CD4-positive, alpha-beta memory T cell (primary cell): ENCODE data around the gene BEAN1. TPM values are rescaled to one million over a fixed set of nuclear protein-coding genes. Genes with fewer than 3 reads are reported as not detected.

Source experiments
- CTCF ChIA-PET: fragments of 350-600 bp; sonication (Branson Sonifier 250); formaldehyde crosslinking; loops from one replicate; lab custom pipeline; 2021; ENCODE audit warnings: inconsistent platforms; ENCODE audit not compliant: partially characterized antibody; lab: Charles Lee
- POLR2A ChIA-PET: fragments of 350-600 bp; sonication (Branson Sonifier 250); formaldehyde crosslinking; loops from one replicate; lab custom pipeline; 2021; ENCODE audit not compliant: partially characterized antibody; lab: Charles Lee
- DNase-seq, 5 donors: peaks; one replicate each; pipeline versions ENCODE4 v3.0.0 to v3.0.0-alpha.2; 2020 to 2022; ENCODE audit warnings: mixed read lengths in 1 of 5
- H3K27ac ChIP-seq: one replicate; pipeline ENCODE4 v1.7.0; 2013; ENCODE audit warnings: low read depth, low read length
- H3K27me3 ChIP-seq: 2 replicates; pipeline ENCODE4 v1.7.0; 2013; ENCODE audit warnings: mild to moderate bottlenecking, low read length, moderate library complexity; ENCODE audit not compliant: insufficient read depth
- H3K36me3 ChIP-seq: 2 replicates; pipeline ENCODE4 v1.7.0; 2013; ENCODE audit warnings: mild to moderate bottlenecking, low read length, moderate library complexity; ENCODE audit not compliant: insufficient read depth
- H3K4me1 ChIP-seq: 2 replicates; pipeline ENCODE4 v1.7.0; 2013; ENCODE audit warnings: mild to moderate bottlenecking, low read length, moderate library complexity; ENCODE audit not compliant: insufficient read depth
- H3K4me3 ChIP-seq, 2 donors: one replicate each; pipeline ENCODE4 v1.7.0; 2013; ENCODE audit warnings: low read length in 2 of 2, mild to moderate bottlenecking in 1 of 2
- H3K9me3 ChIP-seq, 2 donors: one replicate each; pipeline ENCODE4 v1.7.0; 2013; ENCODE audit warnings: low read length in 2 of 2, control low read depth in 1 of 2; ENCODE audit not compliant: control insufficient read depth in 1 of 2
- H3K27ac Mint-ChIP-seq, 7 donors: one replicate each; pipeline ENCODE4 v1.8.0; 2020 to 2021; ENCODE audit warnings: mixed read lengths in 7 of 7, mild to moderate bottlenecking in 6 of 7, inconsistent platforms in 3 of 7, moderate library complexity in 3 of 7
- H3K27me3 Mint-ChIP-seq, 2 donors: one replicate each; pipeline ENCODE4 v1.8.0; 2020 to 2021; ENCODE audit warnings: mixed read lengths in 2 of 2
- H3K36me3 Mint-ChIP-seq, 2 donors: one replicate each; pipeline ENCODE4 v1.8.0; 2020 to 2021; ENCODE audit warnings: mixed read lengths in 2 of 2, inconsistent platforms in 1 of 2, mild to moderate bottlenecking in 1 of 2
- H3K4me1 Mint-ChIP-seq, 4 donors: one replicate each; pipeline ENCODE4 v1.8.0; 2020 to 2021; ENCODE audit warnings: mixed read lengths in 4 of 4, mild to moderate bottlenecking in 1 of 4
- H3K4me3 Mint-ChIP-seq, 8 donors: one replicate each; pipeline ENCODE4 v1.8.0; 2020 to 2021; ENCODE audit warnings: mixed read lengths in 8 of 8, mild to moderate bottlenecking in 7 of 8, moderate library complexity in 6 of 8, inconsistent platforms in 3 of 8
- H3K9me3 Mint-ChIP-seq, 8 donors: one replicate each; pipeline ENCODE4 v1.8.0; 2020 to 2021; ENCODE audit warnings: mixed read lengths in 8 of 8, mild to moderate bottlenecking in 5 of 8, inconsistent platforms in 3 of 8, moderate library complexity in 1 of 8
- intact Hi-C: fragments of 100-400 bp; cut with micrococcal nuclease; formaldehyde crosslinking; loops from one replicate; pipeline ENCODE4 v1.15.1; 2023
- polyA plus RNA-seq, 2 donors: library from polyadenylated mRNA; unstranded; fragments of 300-500 nt; fragmentation: Illumina TruSeq; gene quantifications; one replicate each; pipeline ENCODE4 v1.2.3, GENCODE V29; 2021
- total RNA-seq, 2 experiments: library from RNA; stranded (reverse); gene quantifications; one replicate each; pipeline ENCODE4 v1.2.3, GENCODE V29; 2021

The BEAN1 gene
- total and polyA plus RNA-seq, 4 experiments from 2014 or later, result 0.23 TPM; not detected in 3

GRCh38 chr16:66421891-66422290 lies 5.2 kb upstream of the BEAN1 start:
- ChIA-PET POLR2A (no interaction called here), CTCF (no interaction called here)
- Mint-ChIP-seq H3K4me1 (peaks cover 9 to 19% (median 14%) of the 10 kb centered on the region in 4 donors), H3K4me3 (no peak overlapping the region), H3K27me3 (peaks cover 18 to 23% of the 10 kb centered on the region in 2 donors), H3K9me3 (peaks cover 0 to 3% (median 0%) of the 10 kb centered on the region in 8 donors), H3K36me3 (no peaks in the 10 kb centered on the region), H3K27ac (no peak overlapping the region)
- intact Hi-C loops, result no loop called here
- Histone ChIP-seq H3K27ac (no peak overlapping the region), H3K9me3 (no peaks in the 10 kb centered on the region), H3K36me3 (no peaks in the 10 kb centered on the region), H3K4me1 (peaks cover 11% of the 10 kb centered on the region), H3K27me3 (peaks cover 9% of the 10 kb centered on the region), H3K4me3 (no peak overlapping the region)
- DNase-seq, result no peak

DNA sequence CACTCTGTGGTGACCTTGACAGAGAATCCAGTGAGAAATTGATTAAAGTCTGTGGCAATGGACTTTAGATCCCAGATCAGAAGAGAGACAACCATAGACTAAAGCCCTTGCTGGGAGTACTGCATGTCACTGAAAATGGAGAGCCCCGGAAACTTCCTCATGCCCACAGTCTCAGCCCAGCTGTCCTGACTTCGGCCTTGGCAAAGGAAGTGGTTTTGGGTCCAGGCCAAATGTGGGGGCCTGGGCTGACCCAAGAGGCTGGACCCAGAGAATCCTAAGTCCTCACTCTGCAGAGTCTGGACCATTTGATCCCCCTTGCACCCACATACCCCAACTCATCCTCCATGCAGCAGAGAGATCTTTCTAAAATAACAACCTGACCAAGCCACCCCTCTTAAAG lies 4.7 kb upstream of the BEAN1 start:
- peaks cover 9 to 19% (median 13%) of the 10 kb centered on the region in 4 donors for H3K4me1 Mint-ChIP-seq
- H3K27me3 Mint-ChIP-seq, result peaks cover 18 to 23% of the 10 kb centered on the region in 2 donors
- Histone ChIP-seq H3K4me3 (no peak overlapping the region), H3K4me1 (peaks cover 11% of the 10 kb centered on the region), H3K9me3 (no peaks in the 10 kb centered on the region), H3K27me3 (peaks cover 9% of the 10 kb centered on the region), H3K36me3 (no peaks in the 10 kb centered on the region), H3K27ac (no peak overlapping the region)
- intact Hi-C loops, result no loop called here
- no peak overlapping the region for H3K27ac Mint-ChIP-seq
- H3K36me3 Mint-ChIP-seq, result no peaks in the 10 kb centered on the region
- no peak for DNase-seq
- H3K9me3 Mint-ChIP-seq, result peaks cover 0 to 3% (median 0%) of the 10 kb centered on the region in 8 donors
- ChIA-PET POLR2A (no interaction called here), CTCF (no interaction called here)
- H3K4me3 Mint-ChIP-seq, result no peak overlapping the region

DNA sequence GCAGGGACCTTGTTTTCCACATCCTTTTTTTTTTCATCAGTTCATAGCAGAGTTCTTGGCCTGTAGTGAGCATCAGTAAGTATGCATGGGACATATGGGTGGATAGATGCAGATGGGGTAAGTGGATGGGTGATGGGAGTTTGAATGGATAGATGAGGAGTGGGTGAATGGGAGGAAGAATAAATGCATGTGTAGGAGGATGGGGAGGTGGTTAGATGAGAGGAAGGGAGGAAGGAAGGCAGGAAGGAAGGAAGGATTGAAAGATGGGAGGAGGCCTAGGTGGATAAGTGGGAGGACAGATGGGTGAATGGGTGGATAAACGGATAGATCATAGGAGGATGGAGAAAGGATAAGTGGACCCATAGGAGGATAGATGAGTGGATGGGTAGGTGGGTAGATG lies 3.9 kb upstream of the BEAN1 start:
- POLR2A ChIA-PET, result no interaction called here
- intact Hi-C loops, result no loop called here
- H3K4me1 Mint-ChIP-seq, result peaks cover 6 to 11% (median 7%) of the 10 kb centered on the region in 4 donors
- Histone ChIP-seq H3K4me1 (peaks cover 13% of the 10 kb centered on the region), H3K27ac (no peak overlapping the region), H3K36me3 (no peaks in the 10 kb centered on the region), H3K4me3 (no peak overlapping the region), H3K27me3 (peaks cover 11% of the 10 kb centered on the region), H3K9me3 (no peaks in the 10 kb centered on the region)
- no peaks in the 10 kb centered on the region for H3K36me3 Mint-ChIP-seq
- no peak overlapping the region for H3K27ac Mint-ChIP-seq
- DNase-seq, result no peak
- H3K9me3 Mint-ChIP-seq, result peaks cover 0 to 3% (median 0%) of the 10 kb centered on the region in 8 donors
- no peak overlapping the region for H3K4me3 Mint-ChIP-seq
- CTCF ChIA-PET, result no interaction called here
- peaks cover 18 to 24% of the 10 kb centered on the region in 2 donors for H3K27me3 Mint-ChIP-seq

DNA sequence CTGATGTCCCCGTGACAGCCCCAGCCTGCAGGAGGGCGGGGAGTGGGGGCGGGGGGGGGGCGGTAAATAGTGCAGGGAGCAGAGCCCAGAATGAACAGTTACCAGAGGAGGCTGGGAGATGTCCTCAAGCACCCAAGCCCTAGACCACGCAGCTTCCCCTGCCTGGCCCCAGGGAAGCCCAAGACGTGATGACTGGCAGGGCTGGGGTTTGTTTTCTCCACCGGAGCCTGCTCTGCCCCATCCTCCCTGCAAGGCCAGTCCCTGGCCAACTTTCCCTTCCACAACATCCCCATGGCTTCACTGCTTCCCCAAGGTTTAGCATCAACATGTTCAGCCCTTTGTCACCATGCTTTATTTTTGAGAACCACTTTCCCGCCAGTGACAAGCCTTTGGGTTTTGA lies 1.4 kb upstream of the BEAN1 start:
- intact Hi-C loops, result no loop called here
- H3K27me3 ChIP-seq, result peaks cover 22% of the 10 kb centered on the region
- POLR2A ChIA-PET, result no interaction called here

DNA sequence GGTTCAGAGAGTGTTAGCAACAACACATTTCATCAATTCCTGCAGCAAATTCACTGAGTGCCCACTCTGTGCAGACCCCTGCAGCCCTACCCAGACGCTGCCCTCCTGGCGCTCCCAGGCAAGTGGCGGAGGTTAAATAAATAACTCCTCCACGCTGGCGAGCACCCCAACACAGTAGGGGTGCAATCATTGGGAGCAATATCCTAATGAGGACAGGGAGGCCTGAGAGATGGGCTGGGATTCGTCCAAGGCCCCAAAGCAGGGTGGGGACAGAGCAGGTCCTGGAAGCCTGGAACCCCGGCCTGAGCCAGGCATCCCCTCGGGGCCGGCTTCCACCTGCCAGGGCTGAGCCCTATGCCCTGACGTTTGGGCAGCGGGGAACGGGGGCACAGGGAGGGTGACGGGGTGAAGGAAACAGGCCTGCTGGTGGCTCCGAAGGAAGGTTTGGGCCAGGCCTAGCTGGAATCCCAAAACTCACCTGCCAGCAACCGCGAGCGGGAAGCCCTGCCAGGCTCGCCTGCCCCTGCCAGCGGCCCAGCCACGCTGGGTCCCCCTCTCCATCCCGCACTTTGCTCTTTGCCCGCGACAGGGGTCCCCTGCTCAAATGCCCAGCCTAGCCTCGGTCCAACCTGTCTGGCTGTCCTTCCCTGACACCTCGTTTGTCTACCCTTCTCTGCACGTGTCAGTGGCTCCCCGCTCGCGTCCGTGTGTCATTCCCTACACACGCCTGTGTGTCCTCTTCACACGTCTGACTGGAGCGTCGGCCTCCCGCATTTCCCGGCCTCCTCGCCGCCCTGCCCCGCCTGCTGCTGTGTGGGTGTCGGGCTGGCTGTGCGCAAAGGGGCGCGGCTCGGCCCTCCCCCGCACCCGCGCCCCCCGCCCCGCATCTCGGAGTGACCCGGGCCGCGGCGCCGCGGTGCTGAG lies 721 bp upstream of the BEAN1 start:
- Histone ChIP-seq H3K36me3 (no peaks in the 10 kb centered on the region), H3K27me3 (peaks cover 22% of the 10 kb centered on the region), H3K27ac (no peak overlapping the region), H3K9me3 (no peaks in the 10 kb centered on the region), H3K4me3 (no peak overlapping the region), H3K4me1 (peaks cover 11% of the 10 kb centered on the region)
- H3K27ac Mint-ChIP-seq, result no peak overlapping the region
- intact Hi-C loops, result no loop called here
- peak overlapping the region in 7 of 8 donors; percentile 33 to 78 (median 58) for H3K4me3 Mint-ChIP-seq
- DNase-seq, result no peak
- ChIA-PET POLR2A (no interaction called here), CTCF (no interaction called here)
- peaks cover 2 to 10% (median 5%) of the 10 kb centered on the region in 4 donors for H3K4me1 Mint-ChIP-seq
- H3K9me3 Mint-ChIP-seq, result peaks cover 0 to 3% (median 0%) of the 10 kb centered on the region in 8 donors
- peaks cover 33 to 42% of the 10 kb centered on the region in 2 donors for H3K27me3 Mint-ChIP-seq
- H3K36me3 Mint-ChIP-seq, result no peaks in the 10 kb centered on the region

More for the DNA sequence above, 1.4 kb upstream of the BEAN1 start:
- Histone ChIP-seq H3K27ac (no peak overlapping the region), H3K4me1 (peaks cover 11% of the 10 kb centered on the region), H3K9me3 (no peaks in the 10 kb centered on the region), H3K4me3 (no peak overlapping the region), H3K36me3 (no peaks in the 10 kb centered on the region)
- DNase-seq, result no peak
- H3K9me3 Mint-ChIP-seq, result peaks cover 0 to 3% (median 0%) of the 10 kb centered on the region in 8 donors
- peaks cover 33 to 39% of the 10 kb centered on the region in 2 donors for H3K27me3 Mint-ChIP-seq
- CTCF ChIA-PET, result no interaction called here
- peaks cover 2 to 10% (median 5%) of the 10 kb centered on the region in 4 donors for H3K4me1 Mint-ChIP-seq
- H3K36me3 Mint-ChIP-seq, result no peaks in the 10 kb centered on the region
- H3K27ac Mint-ChIP-seq, result no peak overlapping the region
- peak overlapping the region in 2 of 8 donors; percentile 44 to 54 for H3K4me3 Mint-ChIP-seq

DNA sequence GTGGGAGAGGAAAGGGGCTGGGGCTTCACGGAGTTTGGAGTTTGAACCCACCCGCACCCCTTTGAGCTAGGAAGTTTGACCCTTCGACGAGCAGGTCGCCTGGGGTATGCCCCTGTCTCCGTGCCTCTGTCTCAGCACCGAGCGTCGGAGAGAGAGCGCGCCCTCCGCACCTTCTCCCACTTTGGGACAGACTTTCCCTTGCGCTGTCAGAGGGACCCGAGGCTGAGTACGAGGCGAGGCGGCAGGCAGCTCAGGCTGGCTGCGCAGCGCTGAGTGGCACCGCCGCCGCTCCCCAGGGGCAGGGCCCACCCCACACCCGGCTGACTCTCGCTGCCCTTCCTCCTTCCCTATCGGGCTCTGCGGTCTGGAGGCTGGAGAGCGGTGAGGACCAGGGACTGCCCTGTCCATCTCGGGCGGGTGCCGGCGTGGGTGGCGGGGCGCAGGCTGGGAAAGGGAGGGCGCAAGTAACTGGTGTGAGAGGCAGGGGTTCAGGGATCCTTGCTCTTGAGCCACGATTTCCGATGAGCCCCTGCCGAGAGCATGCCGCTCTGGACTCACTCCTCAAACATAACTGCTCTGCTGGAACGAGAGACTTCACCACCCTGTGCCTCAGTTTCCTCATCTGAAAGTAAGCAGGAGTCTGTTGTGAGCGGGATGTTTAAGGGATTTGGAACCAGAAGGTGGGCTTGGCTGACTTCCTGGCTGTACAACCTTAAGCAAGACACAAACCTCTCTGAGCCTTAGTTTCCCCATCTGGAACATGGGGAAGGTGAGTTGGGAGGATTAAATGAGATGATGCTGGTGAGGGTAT lies 981 bp downstream of the BEAN1 start:
- H3K27me3 Mint-ChIP-seq, result peaks cover 42 to 45% of the 10 kb centered on the region in 2 donors
- DNase-seq, result no peak
- peaks cover 26% of the 10 kb centered on the region for H3K27me3 ChIP-seq
- peak overlapping the region; percentile 28 to 74 (median 48) for H3K4me3 Mint-ChIP-seq
- H3K36me3 Mint-ChIP-seq, result no peaks in the 10 kb centered on the region
- no peak overlapping the region for H3K27ac Mint-ChIP-seq
- H3K4me1 ChIP-seq, result peaks cover 11% of the 10 kb centered on the region
- intact Hi-C loops, result no loop called here
- H3K4me1 Mint-ChIP-seq, result peaks cover 2 to 10% (median 5%) of the 10 kb centered on the region in 4 donors
- H3K9me3 Mint-ChIP-seq, result peaks cover 0 to 3% (median 0%) of the 10 kb centered on the region in 8 donors
- no peak overlapping the region for H3K27ac ChIP-seq
- no peak overlapping the region for H3K4me3 ChIP-seq
- no peaks in the 10 kb centered on the region for H3K36me3 ChIP-seq
- no peaks in the 10 kb centered on the region for H3K9me3 ChIP-seq
- ChIA-PET CTCF (no interaction called here), POLR2A (interaction anchor here (1.0 kb wide), 1 partner anchor 20 kb away, joined by 3 read pairs; no protein-coding TSS in a partner anchor)
